ENCODE results near the gene UBAC2.

DNA sequence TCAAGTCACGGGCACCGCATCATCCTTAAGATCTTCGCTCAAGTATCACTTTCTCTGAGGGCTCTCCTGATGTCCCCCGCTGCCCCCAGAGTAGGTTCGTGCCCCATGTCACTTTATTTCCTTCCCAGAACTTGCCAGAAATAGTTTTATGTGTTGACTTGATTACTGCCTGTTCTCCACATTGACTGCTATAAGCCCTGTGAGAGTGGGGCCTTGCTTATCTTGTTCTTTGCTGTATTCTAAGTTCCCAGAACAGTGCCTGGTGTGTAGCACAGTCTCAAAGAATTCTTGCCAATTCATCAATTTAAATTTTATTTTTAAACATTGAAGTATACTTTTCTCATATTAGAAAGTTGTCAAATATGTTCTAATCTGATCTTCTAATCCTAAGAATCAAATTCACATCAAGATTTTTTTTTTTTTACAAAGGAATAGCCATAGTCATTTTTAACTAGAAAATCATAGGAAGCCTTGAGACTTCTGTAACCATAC lies 138.6 kb downstream of the UBAC2 start:
- TF ChIP-seq, protein P1, sequence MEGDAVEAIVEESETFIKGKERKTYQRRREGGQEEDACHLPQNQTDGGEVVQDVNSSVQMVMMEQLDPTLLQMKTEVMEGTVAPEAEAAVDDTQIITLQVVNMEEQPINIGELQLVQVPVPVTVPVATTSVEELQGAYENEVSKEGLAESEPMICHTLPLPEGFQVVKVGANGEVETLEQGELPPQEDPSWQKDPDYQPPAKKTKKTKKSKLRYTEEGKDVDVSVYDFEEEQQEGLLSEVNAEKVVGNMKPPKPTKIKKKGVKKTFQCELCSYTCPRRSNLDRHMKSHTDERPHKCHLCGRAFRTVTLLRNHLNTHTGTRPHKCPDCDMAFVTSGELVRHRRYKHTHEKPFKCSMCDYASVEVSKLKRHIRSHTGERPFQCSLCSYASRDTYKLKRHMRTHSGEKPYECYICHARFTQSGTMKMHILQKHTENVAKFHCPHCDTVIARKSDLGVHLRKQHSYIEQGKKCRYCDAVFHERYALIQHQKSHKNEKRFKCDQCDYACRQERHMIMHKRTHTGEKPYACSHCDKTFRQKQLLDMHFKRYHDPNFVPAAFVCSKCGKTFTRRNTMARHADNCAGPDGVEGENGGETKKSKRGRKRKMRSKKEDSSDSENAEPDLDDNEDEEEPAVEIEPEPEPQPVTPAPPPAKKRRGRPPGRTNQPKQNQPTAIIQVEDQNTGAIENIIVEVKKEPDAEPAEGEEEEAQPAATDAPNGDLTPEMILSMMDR (IDR thresholded peaks at IDR 0.05; ENCODE audit: borderline replicate concordance, extremely low read depth, low read length, poor library complexity, severe bottlenecking) = no peak
- no peak for TF ChIP-seq EZH2 (IDR thresholded peaks at IDR 0.05; ENCODE audit: borderline replicate concordance, low read depth, low read length, severe bottlenecking)

All from DND-41 (cell line).